HG03108 (cell line): ENCODE results near the gene ACAP3.
"Not testable (repeated sequence)": the region's sequence is repeated elsewhere in the genome, so short reads cannot be mapped to it uniquely, and the experiment has no call there.

Source experiments
- ATAC-seq: cut with Tn5 transposase; IDR thresholded peaks from one replicate; pipeline ENCODE4 v1.9.1; 2021; ENCODE audit warnings: moderate library complexity; ENCODE audit not compliant: unreplicated experiment

ACAP3 gene

DNA sequence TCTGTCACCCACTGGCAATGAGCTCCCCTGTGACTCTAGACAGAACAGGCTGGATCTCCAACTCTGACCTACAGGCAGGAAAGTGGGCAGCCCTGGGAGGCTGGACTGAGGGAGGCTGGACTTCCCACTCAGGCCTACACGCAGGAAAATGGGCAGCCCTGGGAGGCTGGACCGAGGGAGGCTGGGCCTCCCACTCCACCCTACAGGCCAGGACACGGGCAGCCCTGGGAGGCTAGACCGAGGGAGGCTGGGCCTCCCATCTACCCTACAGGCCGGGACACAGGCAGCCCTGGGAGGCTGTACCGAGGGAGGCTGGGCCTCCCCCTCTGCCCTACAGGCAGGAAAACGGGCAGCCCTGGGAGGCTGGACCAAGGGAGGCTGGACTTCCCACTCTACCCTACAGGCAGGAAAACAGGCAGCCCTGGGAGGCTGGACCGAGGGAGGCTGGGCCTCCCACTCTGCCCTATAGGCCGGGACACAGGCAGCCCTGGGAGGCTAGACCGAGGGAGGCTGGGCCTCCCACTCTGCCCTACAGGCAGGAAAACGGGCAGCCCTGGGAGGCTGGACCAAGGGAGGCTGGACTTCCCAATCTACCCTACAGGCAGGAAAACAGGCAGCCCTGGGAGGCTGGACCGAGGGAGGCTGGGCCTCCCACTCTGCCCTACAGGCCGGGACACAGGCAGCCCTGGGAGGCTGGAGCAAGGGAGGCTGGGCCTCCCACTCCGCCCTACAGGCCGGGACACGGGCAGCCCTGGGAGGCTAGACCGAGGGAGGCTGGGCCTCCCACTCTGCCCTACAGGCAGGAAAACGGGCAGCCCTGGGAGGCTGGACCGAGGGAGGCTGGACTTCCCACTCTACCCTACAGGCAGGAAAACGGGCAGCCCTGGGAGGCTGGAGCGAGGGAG, 59.5 kb downstream of the ACAP3 start:
- ATAC-seq = not testable (repeated sequence)

DNA sequence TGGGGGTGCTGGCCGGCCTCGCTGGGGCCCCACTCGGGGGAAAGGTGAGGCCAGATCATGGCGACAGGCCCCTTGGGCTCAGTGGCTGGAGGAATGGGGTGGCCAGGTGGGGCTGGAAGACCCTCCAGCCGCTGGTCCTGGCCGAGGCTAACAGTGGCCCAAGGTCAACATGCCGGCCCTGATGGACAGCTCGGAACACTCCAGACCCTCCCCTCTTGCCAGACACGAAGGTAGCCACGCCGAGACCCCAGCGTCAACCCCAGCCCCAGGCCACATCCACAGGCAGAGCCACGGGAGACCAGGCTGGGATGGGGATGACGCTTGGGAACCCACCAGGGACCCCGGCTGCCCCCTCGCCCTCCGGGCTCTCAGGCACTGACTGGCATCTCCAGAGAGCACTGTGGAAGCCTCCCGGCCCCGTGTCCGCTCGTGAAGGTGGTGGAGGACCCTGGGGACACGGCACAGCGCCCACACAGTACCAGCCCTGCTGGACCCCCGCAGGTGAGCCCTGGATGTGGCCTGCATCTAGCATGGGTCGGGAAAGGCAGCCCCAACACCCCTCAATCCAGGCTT, 60.3 kb downstream of the ACAP3 start:
- ATAC-seq = no peak

GRCh38 chr1:1246577-1247340, 61.0 kb downstream of the ACAP3 start, which contains the start of gene C1QTNF12:
Gene C1QTNF12, minus strand, starts transcription at chr1:1246722. Its CDS starts 32 bp downstream, at chr1:1246690.
- ATAC-seq = no peak

DNA sequence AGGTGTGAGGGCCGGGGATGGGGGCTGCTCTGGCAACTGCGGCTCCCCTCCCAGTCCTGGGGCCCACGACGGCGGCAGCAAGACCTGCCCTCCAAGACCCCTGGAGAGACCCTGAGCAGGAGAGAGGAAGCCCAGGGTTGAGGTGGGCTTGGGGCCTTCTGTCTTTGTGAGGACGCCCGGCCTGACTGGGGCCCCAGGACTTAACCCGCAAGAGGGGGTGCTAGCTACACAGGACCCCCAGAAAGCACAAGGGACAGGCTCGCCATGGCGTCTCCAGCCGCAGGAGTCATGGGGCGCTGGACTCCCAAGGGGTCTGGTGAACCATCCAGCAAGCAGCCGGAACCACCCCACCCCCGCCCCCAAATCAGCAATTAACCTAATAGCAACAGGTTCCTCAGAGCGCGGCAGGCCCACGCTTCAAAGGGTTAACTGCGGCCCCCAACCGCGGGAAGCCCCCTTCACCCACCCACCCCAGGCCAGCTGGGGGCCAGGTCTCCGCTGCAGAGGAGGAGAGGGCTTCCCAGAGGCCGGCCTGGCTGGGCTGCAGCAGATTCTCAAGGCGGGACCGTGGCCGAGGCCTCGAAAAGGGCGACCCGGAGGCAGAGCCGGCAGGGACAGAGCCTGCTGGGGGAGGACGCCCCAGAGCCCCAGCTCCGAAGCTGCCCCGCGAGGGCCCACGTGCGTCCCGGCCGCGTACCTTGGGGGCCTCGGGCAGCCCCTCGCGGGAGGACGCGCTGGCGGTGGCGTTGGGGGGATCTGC, 61.7 kb downstream of the ACAP3 start:
- ATAC-seq = no peak

DNA sequence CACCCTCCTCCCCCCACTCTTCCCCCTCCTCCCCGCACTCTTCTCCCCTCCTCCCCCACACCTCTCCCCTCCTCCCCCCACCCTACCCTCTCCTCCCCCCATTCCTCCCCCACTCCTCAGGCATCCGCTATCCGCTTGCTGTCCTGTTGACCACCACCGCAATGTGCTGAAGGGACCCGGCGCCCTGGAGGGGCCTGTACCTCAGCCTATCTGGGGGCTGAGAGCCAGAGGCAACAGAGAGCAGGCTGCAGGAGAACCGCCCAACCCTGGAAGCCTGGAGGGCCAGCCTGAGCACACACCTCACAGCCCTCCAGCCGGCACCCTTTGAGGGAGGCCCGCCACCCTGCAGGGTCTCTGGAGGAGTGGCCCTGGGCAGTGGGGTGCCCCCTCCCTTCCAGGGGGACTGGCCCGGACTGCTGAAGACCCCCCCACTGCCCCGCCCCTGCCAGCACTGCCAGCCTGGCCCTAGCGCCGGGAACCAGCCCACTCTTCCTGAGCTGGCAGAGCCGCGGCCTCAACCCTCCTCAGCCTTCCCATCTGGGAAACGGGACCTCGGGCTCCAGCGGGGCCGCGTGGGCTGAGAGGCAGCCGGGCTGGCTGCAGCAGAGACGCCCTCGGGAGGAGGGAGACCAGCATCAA, 62.4 kb downstream of the ACAP3 start:
- no peak for ATAC-seq

DNA sequence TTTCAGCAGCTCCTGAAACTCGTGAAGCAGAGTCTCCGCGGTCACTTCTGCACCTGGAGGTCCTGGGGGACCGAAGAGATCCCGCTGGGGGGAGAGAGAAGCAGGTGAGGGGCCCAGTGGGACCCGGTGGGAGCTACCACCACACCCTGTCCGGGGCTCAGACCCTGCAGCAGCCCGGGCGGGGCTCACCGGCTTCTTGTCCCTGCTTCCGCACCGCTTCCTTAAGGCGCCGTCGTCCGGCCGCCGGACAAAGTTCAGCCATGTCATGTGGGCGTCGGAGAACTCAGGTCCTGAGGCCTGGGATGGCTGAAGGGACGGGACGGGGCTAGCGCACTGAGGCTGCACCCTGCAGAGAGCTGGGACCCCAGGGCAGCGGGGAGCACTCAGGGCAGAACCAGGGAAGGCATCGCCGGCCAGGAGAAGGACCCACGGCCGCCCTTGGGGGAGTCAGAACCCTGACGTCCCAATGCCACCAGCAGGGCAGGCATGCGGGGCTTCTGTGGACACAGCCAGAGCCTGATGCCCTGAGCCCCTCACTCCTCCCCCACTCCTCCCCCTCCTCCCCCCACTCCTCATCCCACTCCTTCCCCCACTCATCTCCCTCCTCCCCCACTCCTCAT, 63.4 kb downstream of the ACAP3 start:
- ATAC-seq = no peak

DNA sequence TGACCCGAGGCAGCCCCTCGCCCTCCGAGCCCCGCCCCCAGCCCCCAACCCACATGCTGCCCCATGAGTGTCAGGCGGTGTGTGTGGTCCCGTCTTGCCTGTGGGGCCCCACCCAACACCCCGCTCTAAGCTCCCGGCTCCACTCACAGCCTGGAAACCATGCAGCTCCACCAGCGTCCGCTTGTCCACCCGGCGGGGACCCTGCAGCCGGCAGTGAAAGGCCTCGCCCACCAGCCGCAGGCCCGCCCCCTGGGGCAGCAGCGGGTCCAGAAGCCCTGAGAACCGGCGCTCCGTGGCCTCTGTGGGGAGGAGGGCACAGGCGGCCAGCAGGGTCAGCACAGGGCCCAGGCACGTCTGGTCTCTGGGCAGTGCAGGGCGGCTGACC, 63.9 kb downstream of the ACAP3 start:
- no peak for ATAC-seq

GRCh38 chr1:1243266-1243660, 64.5 kb downstream of the ACAP3 start:
- ATAC-seq = no peak

DNA sequence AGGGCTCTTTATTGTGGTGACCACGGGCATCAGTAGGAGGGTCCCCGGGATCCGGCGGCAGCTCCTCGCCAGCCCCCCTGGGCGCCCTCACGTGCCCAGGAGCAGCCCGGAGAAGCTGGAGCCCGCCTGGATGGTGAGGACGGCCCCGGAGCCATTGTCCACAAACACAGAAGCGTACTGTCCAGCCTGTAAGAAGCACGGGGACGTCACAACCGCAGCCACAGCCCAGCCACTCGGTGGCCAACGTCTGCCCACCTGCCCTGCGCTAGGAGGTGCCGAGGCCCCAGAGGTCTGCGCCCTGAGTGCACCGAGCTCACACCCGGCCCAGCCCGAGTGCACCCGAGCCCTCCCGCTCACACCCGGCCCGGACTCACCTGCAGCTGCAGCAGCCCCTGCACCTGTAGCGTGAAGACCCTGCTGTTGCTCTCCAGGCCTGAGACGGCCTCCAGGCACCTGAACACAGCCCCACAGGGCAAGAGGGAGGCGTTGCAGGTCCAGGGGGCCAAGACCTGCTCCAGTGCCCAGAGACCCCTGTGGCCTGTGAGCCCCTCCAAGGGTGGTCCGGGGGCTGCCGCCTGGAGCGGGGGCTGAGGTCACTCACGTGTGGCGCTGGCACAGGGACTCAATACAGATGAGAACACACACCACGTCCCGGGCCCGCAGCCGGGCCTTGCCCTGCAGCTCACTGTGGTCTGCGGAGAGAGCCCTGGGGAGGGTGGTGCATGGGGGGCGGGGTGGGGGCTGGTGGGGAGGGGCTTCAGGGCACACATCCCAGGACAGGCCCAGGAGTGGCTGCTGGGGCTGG, 65.1 kb downstream of the ACAP3 start:
- no peak for ATAC-seq
